ENCODE results near the gene TRIM16.
"Not testable (repeated sequence)": the region's sequence is repeated elsewhere in the genome, so short reads cannot be mapped to it uniquely, and the experiment has no call there.

DNA sequence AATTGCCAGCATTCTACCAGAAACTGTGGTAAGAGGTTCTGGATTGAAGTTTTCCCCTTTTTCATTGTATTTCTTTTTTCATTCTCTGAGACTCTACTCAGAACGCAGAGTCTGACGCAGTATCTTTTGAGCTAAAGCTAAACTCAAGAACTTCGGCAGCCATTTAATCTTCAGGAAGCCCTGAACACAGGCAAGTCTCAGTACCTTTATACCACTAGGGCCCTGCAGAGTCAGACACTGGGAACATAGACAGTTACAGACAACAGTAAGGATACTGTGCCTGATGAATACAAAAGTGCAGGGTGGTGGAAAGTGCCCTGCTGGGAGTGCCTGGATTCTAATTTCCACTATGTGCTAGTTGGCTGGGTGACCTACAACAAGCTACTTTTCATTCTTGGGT, 976 bp downstream of the TRIM16 start:
- TF ChIP-seq, protein P1, sequence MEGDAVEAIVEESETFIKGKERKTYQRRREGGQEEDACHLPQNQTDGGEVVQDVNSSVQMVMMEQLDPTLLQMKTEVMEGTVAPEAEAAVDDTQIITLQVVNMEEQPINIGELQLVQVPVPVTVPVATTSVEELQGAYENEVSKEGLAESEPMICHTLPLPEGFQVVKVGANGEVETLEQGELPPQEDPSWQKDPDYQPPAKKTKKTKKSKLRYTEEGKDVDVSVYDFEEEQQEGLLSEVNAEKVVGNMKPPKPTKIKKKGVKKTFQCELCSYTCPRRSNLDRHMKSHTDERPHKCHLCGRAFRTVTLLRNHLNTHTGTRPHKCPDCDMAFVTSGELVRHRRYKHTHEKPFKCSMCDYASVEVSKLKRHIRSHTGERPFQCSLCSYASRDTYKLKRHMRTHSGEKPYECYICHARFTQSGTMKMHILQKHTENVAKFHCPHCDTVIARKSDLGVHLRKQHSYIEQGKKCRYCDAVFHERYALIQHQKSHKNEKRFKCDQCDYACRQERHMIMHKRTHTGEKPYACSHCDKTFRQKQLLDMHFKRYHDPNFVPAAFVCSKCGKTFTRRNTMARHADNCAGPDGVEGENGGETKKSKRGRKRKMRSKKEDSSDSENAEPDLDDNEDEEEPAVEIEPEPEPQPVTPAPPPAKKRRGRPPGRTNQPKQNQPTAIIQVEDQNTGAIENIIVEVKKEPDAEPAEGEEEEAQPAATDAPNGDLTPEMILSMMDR (IDR thresholded peaks at IDR 0.05) = not testable (repeated sequence)
- TF ChIP-seq POLR2A (IDR thresholded peaks at IDR 0.05) = not testable (repeated sequence)
